HUDEP-2 (cell line): Measurements from ENCODE around the gene FSTL4.

Experiments used
- DNase-seq, 76 experiments: peaks; one replicate each; lab custom pipeline; 2025; ENCODE audit not compliant: unreplicated experiment in 76 of 76; lab: John Stamatoyannopoulos, UW

FSTL4 gene

DNA sequence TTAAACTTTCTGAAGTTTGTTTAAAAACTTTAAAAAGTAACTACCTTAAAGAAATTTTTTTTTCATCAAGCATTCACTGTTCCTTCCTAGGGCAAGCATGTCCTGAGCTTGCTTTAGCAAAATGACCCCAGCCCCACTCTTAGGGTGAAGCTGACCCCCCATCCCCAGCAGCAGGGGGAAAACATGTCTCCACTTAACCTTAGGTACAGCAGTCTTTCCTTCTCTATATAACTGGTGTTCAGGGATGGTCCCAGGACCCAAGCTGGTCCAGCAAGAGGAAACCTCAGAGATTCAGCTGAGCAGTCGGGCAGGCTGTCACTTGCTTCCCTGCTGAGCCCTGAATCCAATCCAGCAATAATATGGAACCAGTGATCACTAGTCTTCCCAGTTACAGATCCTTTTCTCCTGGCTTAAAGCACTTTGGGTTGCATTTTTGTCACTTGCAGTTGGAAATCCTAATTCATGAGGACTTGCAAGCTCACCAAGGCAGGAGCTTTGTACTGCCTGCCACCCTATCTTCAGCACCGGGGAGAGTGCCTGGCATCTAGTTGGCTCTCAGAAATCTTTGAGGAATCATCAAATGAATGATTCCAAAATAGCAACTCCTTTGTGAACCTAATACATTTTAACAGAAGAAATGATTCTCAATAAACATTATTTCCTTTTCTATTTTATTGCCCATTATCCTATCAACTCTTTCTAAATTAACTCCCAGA is 91.2 kb downstream of the FSTL4 start:
- DNase-seq = no peak

GRCh38 chr5:133520062-133520461 is 92.3 kb downstream of the FSTL4 start:
- no peak for DNase-seq

GRCh38 chr5:133519191-133519590 is 93.2 kb downstream of the FSTL4 start:
- DNase-seq = no peak

- no peak for DNase-seq
Measured at GRCh38 chr5:133514456-133514855, 97.9 kb downstream of the FSTL4 start.

- DNase-seq = no peak
Measured at GRCh38 chr5:133512896-133513295, 99.4 kb downstream of the FSTL4 start.

DNA sequence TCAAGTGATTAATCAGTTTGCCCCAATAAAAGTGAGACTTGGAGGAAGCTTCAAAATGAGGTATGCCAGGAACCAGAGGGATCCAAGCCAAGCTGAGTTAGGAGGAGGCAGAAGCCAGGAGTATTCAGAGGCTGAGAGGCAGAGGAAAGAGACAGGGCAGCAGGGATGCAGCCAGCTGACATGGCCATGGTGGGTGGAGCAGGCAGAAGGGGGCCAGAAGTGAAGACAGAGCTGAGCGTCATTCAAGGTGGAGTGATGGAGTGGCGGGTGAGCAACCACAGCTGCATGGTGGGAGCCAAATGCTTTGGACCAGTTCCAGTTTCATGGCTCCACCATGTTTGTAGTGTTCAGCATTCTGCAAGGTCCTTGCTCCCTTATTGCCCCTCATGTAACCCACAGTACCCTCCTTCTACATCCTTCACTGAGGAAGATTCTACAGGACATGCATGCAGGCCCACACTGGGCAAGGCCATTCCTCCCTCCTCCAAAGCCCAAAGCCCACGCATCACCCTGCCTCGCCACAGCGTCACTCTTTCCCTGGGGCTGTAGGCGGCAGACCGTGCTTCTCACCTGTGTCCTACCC is 100.6 kb downstream of the FSTL4 start:
- no peak for DNase-seq

DNA sequence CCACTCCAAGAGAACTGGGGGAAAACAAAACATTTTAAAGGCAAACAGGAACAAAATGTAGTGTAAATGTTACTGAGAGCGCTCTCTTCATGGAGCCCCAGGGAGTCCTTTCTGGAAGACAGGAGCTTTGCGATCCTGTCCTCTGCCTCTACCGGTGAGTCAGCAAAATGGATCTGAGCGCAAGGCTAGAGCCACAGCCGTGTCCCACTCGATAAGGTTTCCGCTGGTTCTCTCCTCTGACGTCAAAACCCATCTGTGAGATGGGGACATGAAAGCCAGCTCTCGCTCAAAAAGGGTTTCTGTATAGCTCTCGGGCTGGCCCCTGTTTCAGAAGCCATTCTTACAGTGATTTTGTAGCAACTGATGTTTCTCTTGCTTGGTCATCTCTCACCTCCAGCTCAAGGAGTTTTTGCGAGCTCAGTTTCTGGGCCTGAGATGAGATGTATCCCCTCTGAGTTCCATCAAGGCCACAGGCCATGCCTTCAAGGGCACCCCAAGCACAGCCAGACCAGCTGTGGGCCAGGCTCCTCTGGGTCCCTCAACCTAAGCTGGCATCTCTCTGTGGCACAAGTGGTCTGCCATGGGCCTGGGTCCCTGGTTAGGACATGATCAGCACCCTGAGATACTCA is 101.6 kb downstream of the FSTL4 start:
- no peak for DNase-seq

DNA sequence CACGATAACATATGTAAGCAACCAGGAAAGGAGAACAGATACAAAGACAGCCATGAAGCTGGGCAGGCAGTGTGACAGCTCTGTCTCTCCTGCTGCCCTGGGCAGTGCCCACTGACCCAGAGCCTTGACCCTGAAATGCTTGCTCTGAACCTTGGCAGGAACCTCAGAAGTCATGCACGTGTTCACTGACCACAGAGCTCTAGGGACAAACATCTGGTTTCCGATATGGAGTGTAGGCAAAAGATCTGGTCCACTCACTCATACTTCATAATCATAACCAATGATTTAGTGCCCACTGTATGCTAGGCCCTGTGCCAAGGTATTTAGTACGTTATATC is 102.6 kb downstream of the FSTL4 start:
- DNase-seq = no peak

DNA sequence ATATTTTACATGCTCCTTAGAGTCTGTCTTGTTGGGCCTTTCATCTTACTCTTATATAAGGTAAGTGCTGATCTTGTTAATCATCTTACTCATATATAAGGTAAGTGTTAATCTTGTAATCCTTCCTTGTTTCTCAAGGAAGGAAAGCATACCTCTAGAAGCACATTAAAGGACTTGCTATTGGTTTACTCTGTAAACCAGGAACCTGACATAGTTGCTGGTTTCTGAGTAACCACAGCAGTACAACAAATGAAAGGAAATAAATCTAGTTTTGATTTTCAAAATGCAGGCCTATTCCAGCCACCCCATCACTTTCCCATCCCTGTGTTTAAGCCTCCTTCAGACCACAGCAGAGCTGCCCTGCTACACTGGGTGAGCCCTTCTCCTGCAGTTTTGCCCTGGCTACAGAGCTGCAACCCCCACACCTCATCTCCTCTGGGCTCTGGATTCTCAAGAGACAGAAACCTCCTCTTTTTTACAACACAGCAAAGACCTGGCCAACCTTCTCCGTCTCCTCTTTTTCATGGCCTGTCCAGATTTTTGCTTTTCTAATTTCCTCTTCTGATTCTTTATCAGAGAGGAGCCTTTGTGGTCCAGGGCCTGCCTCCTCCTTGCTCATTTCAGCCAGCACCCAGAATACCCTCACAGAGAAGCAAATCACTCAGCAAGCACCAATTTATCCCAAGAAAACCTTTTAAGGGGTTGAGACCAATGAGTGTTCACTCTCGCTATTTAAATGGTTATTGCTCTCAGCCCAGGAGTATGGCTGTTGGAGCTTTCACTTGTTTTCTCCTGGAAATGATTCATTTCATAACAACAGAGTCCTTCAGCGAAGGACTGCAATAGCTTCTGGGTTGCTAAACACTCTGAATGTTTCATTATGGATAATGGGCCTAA is 103.2 kb downstream of the FSTL4 start:
- no peak for DNase-seq

- DNase-seq = no peak
Measured at GRCh38 chr5:133508331-133508730, 104.0 kb downstream of the FSTL4 start.

DNA sequence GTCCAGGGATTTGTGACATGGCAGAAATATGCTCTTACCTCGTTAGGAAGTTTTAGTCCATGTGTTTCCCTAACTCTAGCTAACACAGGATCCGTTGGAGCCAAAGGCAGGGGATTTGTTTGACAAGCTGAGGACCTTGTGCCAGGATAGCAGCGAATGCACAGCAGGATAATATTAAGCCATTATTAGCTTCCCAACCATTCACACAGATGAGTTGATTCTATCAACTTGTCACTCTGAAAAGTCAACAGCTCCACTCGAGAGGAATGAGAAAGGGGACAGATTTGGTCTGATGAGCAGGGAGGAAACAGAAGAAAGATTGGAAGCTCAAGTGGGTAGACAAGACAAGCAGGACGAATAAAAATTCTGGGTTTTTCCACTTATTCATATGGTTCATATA is 106.2 kb downstream of the FSTL4 start:
- no peak for DNase-seq

DNA sequence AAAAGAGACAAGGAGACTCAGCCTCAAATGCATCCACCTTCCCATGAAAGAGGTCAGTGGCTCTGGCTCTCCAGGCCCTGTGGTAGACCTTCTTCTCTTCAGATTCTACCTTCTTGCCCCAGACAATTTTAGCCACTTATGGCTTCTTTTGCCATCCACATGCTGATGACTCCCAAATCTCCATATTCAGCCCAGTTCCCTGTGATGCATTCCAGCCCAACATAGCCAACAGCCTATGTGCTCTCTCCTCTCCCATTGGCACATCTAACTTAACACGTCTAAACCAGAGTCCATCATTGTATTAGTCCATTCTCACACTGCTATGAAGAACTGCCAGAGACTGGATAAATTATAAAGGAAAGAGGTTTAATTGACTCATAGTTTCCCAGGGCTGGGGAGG is 108.8 kb downstream of the FSTL4 start:
- DNase-seq = no peak

- no peak for DNase-seq
Measured at GRCh38 chr5:133499895-133500294, 112.4 kb downstream of the FSTL4 start.

GRCh38 chr5:133497608-133498348 is 114.6 kb downstream of the FSTL4 start:
- DNase-seq = no peak

DNA sequence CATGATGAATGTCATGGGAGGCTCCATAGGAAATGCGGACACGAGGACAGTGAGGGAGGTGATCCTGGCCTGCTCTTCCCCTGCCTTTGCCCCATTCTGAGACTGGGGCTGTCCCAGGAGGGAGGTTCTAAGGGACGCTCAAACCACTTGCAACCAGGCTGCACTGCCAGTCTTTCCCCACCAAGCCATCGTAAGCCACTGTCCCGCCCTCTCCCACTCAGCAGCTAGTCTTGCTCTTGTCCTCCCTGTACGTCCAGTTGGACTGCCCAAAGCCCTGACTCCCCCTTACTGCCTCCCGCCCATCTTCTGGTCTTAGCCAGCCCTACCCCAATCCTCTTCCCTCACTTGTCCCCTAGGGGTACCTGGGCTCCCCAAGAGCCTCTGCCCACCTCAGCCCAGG is 115.7 kb downstream of the FSTL4 start:
- DNase-seq = no peak

GRCh38 chr5:133494923-133495246 is 117.5 kb downstream of the FSTL4 start:
- DNase-seq = no peak

DNA sequence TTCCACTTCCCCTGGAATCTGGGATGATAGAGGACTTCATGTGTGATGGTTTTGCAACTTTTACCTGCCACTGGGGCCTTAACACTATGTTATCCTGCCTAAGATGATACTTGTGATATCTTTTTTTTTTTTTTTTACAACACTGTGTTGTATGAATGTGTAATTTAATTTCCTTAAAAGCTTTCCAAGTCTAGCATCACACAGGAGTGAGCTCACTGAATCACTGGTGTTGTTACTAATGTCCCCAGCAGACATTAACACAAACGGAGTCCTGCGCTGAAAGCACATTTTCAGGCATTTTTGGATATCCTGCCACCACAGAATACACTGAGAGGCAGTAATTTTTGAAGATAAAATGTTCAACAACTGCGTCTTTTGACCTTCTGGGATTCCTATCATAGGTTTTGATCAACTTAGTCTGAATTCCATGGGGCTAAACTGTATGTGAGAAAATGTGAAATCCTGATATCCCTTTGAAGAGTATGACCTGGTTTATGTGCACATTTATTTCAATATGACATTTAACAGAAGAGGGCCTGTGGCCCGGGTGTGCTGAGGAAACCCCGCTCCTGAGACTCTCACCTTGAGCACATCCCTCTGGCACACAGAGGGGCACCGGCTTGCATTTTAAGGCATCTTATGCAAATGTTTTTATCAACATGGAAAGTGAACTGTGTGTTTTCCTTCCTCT is 118.0 kb downstream of the FSTL4 start:
- DNase-seq = no peak

GRCh38 chr5:133489632-133490031 is 122.7 kb downstream of the FSTL4 start:
- no peak for DNase-seq

- DNase-seq = no peak
Measured at GRCh38 chr5:133487093-133487492, 125.2 kb downstream of the FSTL4 start.

- DNase-seq = no peak
Measured at GRCh38 chr5:133485468-133485867, 126.9 kb downstream of the FSTL4 start.
